Measurements from ENCODE around the gene RAD51B.
"Not testable (repeated sequence)": the region's sequence is repeated elsewhere in the genome, so short reads cannot be mapped to it uniquely, and the experiment has no call there.

RAD51B gene

GRCh38 chr14:68292441-68293215, 473.0 kb downstream of the RAD51B start:
- Histone ChIP-seq H3K4me3 (ENCODE audit: low read length) (no peak overlapping the region), H3K9me3 (ENCODE audit: control insufficient read depth, low read length) (no peaks in the 10 kb centered on the region), H3K9ac (ENCODE audit: low read length) (no peak overlapping the region), H3K36me3 (ENCODE audit: control insufficient read depth, insufficient read depth, low read length, severe bottlenecking) (no peaks in the 10 kb centered on the region), H3K27me3 (replicated peaks; ENCODE audit: control insufficient read depth, insufficient read depth, low read length) (no peaks in the 10 kb centered on the region), H3K4me1 (ENCODE audit: control insufficient read depth, insufficient read depth, low read length) (peaks cover 11% of the 10 kb centered on the region)
- DNase-seq (ENCODE audit: low read depth) = no peak

GRCh38 chr14:68293404-68293803, 473.8 kb downstream of the RAD51B start:
- Histone ChIP-seq H3K9ac (ENCODE audit: low read length) (no peak overlapping the region), H3K36me3 (ENCODE audit: control insufficient read depth, insufficient read depth, low read length, severe bottlenecking) (no peaks in the 10 kb centered on the region), H3K27me3 (replicated peaks; ENCODE audit: control insufficient read depth, insufficient read depth, low read length) (no peaks in the 10 kb centered on the region), H3K4me3 (ENCODE audit: low read length) (no peak overlapping the region), H3K4me1 (ENCODE audit: control insufficient read depth, insufficient read depth, low read length) (peaks cover 11% of the 10 kb centered on the region), H3K9me3 (ENCODE audit: control insufficient read depth, low read length) (no peaks in the 10 kb centered on the region)
- DNase-seq (ENCODE audit: low read depth) = no peak

GRCh38 chr14:68295316-68295816, 475.8 kb downstream of the RAD51B start:
- Histone ChIP-seq H3K9ac (ENCODE audit: low read length) (no peak overlapping the region), H3K9me3 (ENCODE audit: control insufficient read depth, low read length) (no peaks in the 10 kb centered on the region), H3K36me3 (ENCODE audit: control insufficient read depth, insufficient read depth, low read length, severe bottlenecking) (no peaks in the 10 kb centered on the region), H3K4me3 (ENCODE audit: low read length) (no peak overlapping the region), H3K4me1 (ENCODE audit: control insufficient read depth, insufficient read depth, low read length) (peaks cover 11% of the 10 kb centered on the region), H3K27me3 (replicated peaks; ENCODE audit: control insufficient read depth, insufficient read depth, low read length) (no peaks in the 10 kb centered on the region)
- no peak for DNase-seq (ENCODE audit: low read depth)

GRCh38 chr14:68297039-68297438, 477.5 kb downstream of the RAD51B start:
- no peaks in the 10 kb centered on the region for H3K36me3 ChIP-seq (ENCODE audit: control insufficient read depth, insufficient read depth, low read length, severe bottlenecking)
- no peak overlapping the region for H3K4me3 ChIP-seq (ENCODE audit: low read length)
- H3K9me3 ChIP-seq (ENCODE audit: control insufficient read depth, low read length) = no peaks in the 10 kb centered on the region
- no peak overlapping the region for H3K9ac ChIP-seq (ENCODE audit: low read length)
- peaks cover 11% of the 10 kb centered on the region for H3K4me1 ChIP-seq (ENCODE audit: control insufficient read depth, insufficient read depth, low read length)
- DNase-seq (ENCODE audit: low read depth) = no peak
- H3K27me3 ChIP-seq (replicated peaks; ENCODE audit: control insufficient read depth, insufficient read depth, low read length) = no peaks in the 10 kb centered on the region

GRCh38 chr14:68297876-68298468, 478.4 kb downstream of the RAD51B start:
- Histone ChIP-seq H3K36me3 (ENCODE audit: control insufficient read depth, insufficient read depth, low read length, severe bottlenecking) (no peaks in the 10 kb centered on the region), H3K9ac (ENCODE audit: low read length) (no peak overlapping the region), H3K27me3 (replicated peaks; ENCODE audit: control insufficient read depth, insufficient read depth, low read length) (no peaks in the 10 kb centered on the region), H3K4me3 (ENCODE audit: low read length) (no peak overlapping the region), H3K4me1 (ENCODE audit: control insufficient read depth, insufficient read depth, low read length) (peaks cover 6% of the 10 kb centered on the region), H3K9me3 (ENCODE audit: control insufficient read depth, low read length) (no peaks in the 10 kb centered on the region)
- peak; percentile 30 for DNase-seq (ENCODE audit: low read depth)

- DNase-seq (ENCODE audit: low read depth) = no peak
- Histone ChIP-seq H3K4me3 (ENCODE audit: low read length) (no peak overlapping the region), H3K9ac (ENCODE audit: low read length) (no peak overlapping the region), H3K36me3 (ENCODE audit: control insufficient read depth, insufficient read depth, low read length, severe bottlenecking) (no peaks in the 10 kb centered on the region), H3K4me1 (ENCODE audit: control insufficient read depth, insufficient read depth, low read length) (peaks cover 6% of the 10 kb centered on the region), H3K27me3 (replicated peaks; ENCODE audit: control insufficient read depth, insufficient read depth, low read length) (no peaks in the 10 kb centered on the region), H3K9me3 (ENCODE audit: control insufficient read depth, low read length) (no peaks in the 10 kb centered on the region)
These were observed 481.0 kb downstream of the RAD51B start for GRCh38 chr14:68300608-68301007.

- Histone ChIP-seq H3K9me3 (ENCODE audit: control insufficient read depth, low read length) (no peaks in the 10 kb centered on the region), H3K36me3 (ENCODE audit: control insufficient read depth, insufficient read depth, low read length, severe bottlenecking) (no peaks in the 10 kb centered on the region), H3K4me1 (ENCODE audit: control insufficient read depth, insufficient read depth, low read length) (peaks cover 6% of the 10 kb centered on the region), H3K4me3 (ENCODE audit: low read length) (no peak overlapping the region), H3K27me3 (replicated peaks; ENCODE audit: control insufficient read depth, insufficient read depth, low read length) (no peaks in the 10 kb centered on the region), H3K9ac (ENCODE audit: low read length) (no peak overlapping the region)
- no peak for DNase-seq (ENCODE audit: low read depth)
These were observed 481.6 kb downstream of the RAD51B start for GRCh38 chr14:68301219-68301618.

- H3K4me3 ChIP-seq (ENCODE audit: low read length); H3K9ac ChIP-seq (ENCODE audit: low read length); H3K9me3 ChIP-seq (ENCODE audit: control insufficient read depth, low read length); DNase-seq (ENCODE audit: low read depth); H3K36me3 ChIP-seq (ENCODE audit: control insufficient read depth, insufficient read depth, low read length, severe bottlenecking); H3K27me3 ChIP-seq (replicated peaks; ENCODE audit: control insufficient read depth, insufficient read depth, low read length): not testable (repeated sequence)
- peaks cover 12% of the 10 kb centered on the region for H3K4me1 ChIP-seq (ENCODE audit: control insufficient read depth, insufficient read depth, low read length)
These were observed 483.4 kb downstream of the RAD51B start for GRCh38 chr14:68302938-68303337.

GRCh38 chr14:68305738-68306137, 486.2 kb downstream of the RAD51B start:
- H3K9me3 ChIP-seq (ENCODE audit: control insufficient read depth, low read length) = no peaks in the 10 kb centered on the region
- DNase-seq (ENCODE audit: low read depth) = no peak
- no peaks in the 10 kb centered on the region for H3K36me3 ChIP-seq (ENCODE audit: control insufficient read depth, insufficient read depth, low read length, severe bottlenecking)
- H3K9ac ChIP-seq (ENCODE audit: low read length) = no peak overlapping the region
- H3K4me3 ChIP-seq (ENCODE audit: low read length) = no peak overlapping the region
- H3K27me3 ChIP-seq (replicated peaks; ENCODE audit: control insufficient read depth, insufficient read depth, low read length) = no peaks in the 10 kb centered on the region
- H3K4me1 ChIP-seq (ENCODE audit: control insufficient read depth, insufficient read depth, low read length) = peaks cover 26% of the 10 kb centered on the region

GRCh38 chr14:68306265-68306933, 486.8 kb downstream of the RAD51B start:
- H3K4me1 ChIP-seq (ENCODE audit: control insufficient read depth, insufficient read depth, low read length) = peaks cover 26% of the 10 kb centered on the region
- H3K9ac ChIP-seq (ENCODE audit: low read length) = no peak overlapping the region
- DNase-seq (ENCODE audit: low read depth) = no peak
- no peaks in the 10 kb centered on the region for H3K27me3 ChIP-seq (replicated peaks; ENCODE audit: control insufficient read depth, insufficient read depth, low read length)
- no peaks in the 10 kb centered on the region for H3K36me3 ChIP-seq (ENCODE audit: control insufficient read depth, insufficient read depth, low read length, severe bottlenecking)
- H3K4me3 ChIP-seq (ENCODE audit: low read length) = no peak overlapping the region
- H3K9me3 ChIP-seq (ENCODE audit: control insufficient read depth, low read length) = no peaks in the 10 kb centered on the region
